Stimulated activated CD4-positive, alpha-beta T cell treated with anti-CD3 and anti-CD28 coated beads, Interleukin-4, amount 100 ng/mL, for 24 hours (primary cell): ENCODE results near the gene MRTFA.
"Not testable (repeated sequence)": the region's sequence is repeated elsewhere in the genome, so short reads cannot be mapped to it uniquely, and the experiment has no call there.

Experiments
- DNase-seq: peaks from one replicate; pipeline ENCODE4 v3.0.0-alpha.2; 2020

Gene MRTFA

DNA sequence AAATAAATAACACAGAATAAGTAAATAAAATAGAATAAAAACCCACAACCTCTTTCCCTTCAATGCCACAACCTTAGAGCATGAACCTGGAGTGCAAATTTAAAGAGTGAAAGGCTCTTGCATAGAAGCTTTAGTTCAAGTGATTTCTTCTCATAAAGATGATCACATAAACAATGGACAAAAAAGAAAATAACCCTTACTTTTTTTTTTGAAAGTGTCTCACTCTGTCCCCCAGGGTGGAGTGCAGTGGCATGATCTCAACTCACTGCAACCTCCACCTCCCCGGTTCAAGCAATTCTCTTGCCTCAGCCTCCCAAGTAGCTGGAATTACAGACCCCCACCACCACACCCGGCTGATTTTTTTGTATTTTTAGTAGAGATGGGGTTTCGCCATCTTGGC, 10.7 kb downstream of the MRTFA start:
- DNase-seq: not testable (repeated sequence)

DNA sequence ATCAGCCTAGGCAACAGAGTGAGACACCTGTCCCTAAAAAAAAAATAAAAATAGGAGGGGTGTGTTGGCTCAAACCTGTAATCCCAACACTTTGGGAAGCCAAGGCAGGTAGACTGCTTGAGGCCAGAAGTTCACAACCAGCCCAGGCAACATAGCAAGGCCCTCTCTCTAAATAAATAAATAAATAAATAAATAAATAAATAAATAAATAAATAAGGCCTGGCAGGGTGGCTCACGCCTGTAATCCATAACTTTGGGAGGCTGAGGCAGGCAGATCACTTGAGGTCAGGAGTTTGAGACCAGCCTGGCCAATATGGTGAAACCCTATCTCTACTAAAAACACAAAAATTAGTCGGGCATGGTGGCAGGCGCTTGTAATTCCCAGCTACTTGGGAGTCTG, 11.2 kb downstream of the MRTFA start:
- DNase-seq: not testable (repeated sequence)

DNA sequence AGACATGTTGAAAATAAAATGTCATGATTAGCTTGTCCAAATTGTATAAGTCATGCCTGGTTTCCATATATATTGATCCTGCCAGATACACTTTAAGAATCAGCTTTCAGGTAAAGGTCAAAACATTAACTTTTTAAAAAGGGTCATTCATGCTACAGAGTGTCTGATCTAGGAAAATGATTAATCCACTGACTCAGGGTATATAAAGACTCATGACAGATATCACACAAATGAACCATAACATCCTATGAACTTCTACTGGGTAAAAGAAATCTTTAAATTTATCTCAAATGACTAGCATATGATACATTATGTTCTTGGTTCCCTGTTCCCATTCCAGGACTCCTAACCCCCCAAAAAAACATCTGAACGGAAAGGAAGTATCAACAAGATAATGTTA, 11.7 kb downstream of the MRTFA start:
- DNase-seq: no peak

DNA sequence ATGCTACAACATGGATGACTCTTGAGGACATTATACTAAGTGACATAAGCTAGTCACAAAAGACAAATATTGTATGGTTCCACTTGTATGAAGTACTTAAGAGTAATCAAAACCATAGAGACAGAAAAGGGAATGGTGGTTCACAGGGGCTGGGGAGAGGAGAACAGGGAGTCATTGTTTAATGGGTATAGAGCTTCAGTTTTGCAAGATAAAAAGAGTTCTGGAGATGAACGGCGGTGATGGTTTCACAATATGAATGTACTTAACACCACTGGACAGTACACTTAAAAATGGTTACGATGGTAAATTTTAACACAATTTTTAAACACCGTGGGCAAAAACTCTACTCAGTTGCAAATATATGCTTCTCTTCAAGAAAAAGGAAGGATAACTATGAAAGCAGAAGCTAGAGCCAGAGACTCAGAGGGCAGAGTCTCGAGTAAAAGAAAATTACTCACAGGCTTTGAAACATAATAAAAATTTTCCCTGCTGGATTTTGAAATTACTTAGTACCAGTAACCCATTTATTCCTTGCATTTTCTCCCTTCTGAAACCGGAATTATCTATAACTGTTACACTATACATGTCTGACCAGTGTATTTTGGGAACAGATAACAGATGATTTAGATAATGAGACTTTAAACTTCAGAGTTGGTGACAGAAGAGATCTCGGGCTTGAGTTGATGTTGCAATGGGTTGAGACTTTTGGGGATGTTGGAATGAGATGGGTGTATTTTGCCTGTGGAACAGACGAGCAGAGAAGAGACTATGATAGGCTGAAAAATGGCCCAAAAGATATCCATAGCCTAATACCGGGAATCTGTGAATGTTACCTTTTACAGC, 15.0 kb downstream of the MRTFA start:
- DNase-seq: no peak

DNA sequence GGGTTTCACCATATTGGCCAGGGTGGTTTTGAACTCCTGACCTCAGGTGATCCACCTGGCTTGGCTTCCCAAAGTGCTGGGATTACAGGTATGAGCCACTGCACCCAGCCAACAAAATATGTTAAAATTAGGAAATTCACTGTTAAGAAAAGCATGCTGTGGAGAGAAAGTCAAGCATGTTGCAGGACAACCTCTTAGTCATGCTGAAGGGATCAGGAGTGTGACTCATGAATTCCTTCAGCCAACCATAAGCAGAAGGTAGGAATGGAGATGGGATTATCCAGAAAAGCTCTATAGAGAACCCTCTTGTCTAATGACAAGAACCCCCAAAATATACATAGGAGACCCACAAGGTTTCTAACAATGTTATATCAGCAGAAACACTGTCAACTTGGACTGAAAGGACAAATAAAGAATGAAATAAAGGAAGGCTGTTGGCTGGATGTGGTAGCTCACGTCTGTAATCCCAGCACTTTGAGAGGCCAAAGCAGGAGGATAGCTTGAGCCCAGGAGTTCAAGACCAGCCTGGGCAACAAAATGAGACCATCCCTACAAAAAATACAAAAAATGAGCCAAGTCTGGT, 16.0 kb downstream of the MRTFA start:
- no peak for DNase-seq

DNA sequence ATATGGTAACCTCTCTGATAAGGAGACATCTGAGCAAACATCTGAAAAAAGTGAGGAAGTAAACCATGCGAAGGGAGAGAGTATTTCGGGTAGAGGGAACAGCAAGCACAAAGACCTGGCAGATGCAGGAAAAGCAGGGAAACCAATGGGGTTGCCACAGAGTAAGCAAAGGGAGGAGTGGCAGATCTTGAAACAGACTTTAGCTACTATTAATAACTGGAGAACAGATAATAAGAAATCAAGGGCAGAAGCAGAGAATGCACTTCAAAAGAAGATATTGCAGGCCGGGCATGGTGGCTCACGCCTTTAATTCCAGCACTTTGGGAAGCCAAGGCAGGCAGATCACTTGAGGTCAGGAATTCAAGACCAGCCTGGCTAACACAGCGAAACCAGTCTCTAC, 18.1 kb downstream of the MRTFA start:
- DNase-seq: no peak

DNA sequence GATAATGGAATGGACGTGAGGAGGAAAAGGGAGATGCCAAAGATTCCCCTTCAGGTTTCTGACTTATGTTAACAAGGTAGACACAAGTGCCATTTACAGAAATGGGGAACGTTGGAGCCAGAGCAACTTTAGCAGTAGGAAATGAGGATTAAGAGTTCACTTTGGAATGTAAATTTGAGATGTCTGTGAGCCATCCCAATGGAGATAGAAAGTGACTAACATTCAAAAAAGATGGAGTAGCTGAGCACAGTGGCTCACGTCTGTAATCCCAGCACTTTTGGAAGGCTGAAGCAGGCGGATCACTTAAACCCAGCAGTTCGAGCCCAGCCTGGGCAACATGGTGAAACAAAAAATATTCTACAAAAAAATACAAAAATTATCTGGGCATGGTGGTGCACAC, 19.9 kb downstream of the MRTFA start:
- no peak for DNase-seq

DNA sequence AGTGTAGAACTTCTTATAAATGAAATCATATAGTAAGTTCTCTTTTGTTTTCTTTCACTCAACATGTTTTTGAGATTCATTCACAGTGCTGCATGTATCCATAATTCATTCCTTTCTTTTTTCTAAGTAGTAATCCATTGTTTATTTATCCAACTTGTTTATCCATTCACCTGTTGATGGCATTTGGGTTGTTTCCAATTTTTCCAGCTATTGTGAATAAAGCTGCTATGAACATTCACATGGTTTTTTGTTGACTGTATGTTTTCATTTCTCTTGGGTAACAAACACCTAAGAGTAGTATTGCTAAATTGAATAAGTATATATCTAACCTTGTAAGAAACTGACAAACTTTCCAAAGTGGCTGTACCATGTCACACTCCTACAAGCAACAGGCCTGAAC, 23.5 kb downstream of the MRTFA start:
- DNase-seq: no peak

DNA sequence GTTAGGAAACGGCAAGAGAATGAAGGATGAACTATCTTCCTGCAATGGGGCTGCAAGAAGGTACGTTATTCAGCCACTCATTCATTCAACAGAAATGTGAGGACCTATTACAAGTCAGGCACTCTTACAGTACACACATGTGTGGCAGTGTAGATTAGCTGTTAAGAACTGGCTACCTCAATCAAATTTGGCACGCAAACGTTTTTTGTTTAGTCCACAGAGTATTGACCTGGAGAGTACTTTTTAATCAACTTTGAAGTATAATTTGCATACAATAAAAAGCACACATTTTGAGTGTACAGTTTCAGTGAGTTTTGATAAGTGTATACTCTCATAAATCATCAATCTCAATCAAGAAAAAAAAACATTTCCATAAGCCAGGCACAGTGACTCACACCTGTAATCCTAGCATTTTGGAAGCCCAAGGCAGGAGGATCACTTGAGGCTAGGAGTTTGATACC, 24.2 kb downstream of the MRTFA start:
- DNase-seq: no peak

DNA sequence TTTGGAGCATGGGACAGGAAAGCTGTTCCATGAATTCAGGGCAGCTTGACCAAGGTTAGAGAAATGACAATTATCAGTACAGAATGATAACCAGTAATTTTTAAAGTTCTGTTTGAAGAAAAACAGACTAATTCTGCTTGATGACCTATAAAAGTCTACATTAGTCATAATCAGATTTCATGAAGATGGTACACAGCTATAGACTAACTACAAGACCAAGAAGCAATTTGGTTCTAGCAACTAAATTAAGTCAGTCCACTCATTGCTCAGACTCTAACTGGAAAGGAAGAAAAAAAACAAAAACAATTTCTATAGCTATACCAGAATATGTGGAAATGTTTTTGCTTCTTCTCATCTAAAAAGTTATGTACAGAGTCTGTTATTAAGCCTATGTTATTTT, 24.9 kb downstream of the MRTFA start:
- DNase-seq: no peak

DNA sequence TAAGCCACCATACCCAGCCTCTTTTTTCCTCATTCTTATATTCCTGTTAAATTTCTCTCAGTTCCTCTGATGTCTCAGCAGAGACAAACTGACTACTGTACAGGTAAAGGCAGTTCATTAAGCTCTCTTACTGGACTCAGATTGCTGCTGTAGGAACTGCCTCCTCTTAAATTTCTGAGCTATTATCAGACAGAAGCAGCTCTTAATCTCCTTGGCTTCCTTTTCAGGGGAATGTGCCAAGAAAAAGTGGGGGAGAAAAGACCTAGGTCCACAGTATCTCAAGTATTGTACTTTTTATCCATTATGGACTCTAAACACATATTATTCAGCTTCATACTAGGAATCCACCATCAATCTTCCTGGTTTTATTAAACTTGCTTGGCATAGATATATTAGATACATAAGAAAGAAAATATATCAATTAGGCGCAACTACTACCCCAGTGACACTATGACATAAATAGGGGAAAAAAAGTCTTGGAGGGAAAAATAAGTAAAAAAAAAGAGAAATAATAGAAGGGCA, 26.1 kb downstream of the MRTFA start:
- DNase-seq: no peak

DNA sequence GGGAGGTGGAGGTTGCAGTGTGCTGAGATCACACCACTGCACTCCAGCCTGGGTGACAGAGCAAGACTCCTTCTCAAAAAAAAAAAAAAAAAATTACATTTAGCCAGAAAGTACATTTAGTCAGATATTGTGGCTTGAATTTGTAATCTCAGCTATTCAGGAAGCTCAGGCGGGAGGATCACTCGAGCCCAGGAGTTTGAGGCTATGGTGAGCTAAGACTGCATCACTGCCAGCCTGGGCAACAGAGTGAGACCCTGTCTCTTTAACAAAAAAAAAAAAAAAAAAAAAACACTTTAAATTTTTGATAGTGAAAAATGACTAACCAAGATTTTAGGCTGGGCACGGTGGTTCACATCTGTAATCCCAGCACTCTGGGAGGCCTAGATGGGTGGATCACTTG, 27.3 kb downstream of the MRTFA start:
- DNase-seq: no peak

DNA sequence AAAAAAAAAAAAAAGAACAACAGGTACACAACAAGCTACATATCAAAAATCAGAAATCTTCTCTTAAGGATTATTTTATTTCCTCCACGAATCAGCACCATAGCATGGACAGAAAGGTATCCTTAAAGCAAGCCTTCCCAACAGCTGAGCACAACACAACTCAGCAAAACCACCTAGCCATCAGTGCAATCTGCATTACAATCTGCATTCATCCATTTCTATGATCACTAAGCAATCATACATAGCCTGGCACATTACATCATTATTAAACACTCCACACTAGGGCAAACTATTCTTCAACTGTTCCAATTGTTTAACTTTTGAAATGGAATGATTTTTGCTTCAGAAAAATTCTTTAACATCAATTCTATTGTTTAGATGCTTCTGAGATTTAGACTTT, 29.0 kb downstream of the MRTFA start:
- DNase-seq: no peak

DNA sequence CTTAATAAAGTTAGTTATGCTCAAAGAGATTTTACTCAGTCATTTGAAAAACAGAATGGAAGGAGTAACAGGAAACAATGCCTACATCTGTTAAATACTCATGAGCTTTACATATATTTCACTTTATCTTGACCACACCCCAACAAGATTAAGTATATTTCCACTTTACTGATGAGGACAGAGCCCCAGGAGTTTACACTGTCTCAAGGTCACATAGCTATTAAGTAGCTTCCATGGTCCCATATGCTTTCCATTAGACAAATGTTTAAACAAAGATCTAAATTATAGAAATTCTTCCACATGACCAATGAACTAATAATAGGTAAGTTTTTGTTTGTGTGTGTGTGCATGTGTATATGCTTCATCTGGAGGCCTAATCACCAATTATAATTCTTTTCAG, 30.2 kb downstream of the MRTFA start:
- no peak for DNase-seq

DNA sequence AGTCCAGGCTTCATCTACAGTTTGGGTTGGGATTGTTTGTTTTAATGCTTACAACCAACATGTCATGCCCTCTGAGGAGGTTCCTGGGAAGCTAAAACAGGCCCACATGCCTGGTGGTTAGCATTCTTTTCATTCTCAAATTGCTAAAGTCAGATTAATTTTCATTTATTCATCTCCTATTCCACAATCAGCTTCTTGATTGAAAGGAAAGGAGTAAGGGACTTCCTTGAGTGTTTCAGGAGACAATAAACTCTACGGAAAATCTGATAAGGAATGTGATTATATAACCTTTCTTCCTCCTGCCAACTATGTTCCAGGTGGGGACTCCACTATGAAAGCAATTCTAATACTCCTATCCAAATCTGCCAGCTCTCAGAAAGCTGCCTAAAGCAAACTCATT, 30.8 kb downstream of the MRTFA start:
- no peak for DNase-seq

DNA sequence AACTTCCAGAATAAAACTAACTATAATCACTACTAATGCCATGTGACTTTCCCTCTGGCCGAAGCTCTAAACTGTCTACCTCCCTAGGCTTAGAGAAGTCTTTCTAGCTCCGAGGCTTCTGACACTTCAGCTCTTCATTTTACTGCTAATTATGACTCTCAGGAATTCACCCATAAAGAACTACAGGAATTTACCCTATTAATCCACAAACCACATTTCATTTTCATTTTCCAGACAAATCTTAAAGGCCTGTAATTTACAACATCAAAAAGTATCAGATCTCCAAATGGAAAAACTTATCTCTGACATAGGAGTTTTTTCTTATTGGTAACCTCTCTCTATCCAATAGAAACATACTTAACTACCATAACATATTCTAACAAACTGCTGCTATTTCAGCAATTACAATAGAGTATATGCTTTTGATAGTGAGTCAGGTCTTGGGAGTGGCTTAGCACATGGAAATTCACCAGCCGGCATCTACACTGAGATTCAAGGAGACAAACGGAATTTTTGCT, 33.4 kb downstream of the MRTFA start:
- DNase-seq: no peak

DNA sequence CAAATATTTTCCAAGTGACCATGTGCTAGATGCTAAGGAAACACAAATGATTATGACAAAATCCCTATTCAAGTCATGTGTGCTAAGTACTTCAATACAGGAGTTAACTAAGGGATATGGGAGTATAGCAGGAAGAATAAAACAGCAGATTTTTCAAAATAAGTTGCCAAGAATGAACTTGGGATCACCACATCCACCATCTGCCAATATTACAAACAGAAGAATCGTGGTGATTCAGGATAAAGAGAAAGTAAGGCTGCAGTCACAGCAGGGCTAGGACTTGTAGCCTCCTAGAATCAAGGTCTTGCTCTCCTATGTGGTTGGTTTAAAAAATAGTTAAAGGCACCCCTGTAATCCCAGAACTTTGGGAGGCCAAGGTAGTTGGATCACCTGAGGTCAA, 34.3 kb downstream of the MRTFA start:
- no peak for DNase-seq

DNA sequence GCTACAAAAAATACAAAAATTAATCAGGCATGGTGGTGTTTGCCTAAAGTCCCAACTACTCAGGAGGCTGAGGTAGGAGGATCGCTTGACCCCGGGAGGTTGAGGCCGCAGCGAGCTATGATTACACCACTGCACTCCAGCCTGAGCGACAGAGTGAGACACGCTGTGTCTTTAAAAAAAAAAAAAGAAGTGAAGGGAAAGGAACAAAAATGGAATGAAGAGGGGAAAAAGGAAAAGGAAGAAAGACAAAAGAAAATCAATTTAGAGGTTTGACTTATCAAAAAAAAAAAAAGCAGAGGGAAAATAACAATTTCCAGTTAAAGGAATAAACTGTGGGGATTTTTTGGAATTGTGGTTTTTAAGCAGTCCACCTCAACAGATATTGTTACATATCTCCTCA, 36.8 kb downstream of the MRTFA start:
- DNase-seq: no peak

DNA sequence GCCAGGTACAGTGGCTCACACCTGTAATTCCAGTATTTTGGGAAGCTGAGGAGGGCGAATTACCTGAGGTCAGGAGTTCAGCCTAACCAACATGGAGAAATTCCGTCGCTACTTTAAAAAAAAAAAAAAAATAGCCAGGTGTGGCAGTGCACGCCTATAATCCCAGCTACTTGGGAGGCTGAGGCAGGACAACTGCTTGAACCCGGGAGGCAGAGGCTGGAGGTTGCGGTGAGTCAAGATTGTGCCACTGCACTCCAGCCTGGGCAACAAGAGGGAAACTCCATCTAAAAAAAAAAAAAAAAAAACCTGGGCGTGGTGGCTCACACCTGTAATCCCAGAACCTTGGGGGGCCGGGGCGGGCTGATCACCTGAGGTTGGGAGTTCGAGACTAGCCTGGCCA, 37.8 kb downstream of the MRTFA start:
- DNase-seq: not testable (repeated sequence)

DNA sequence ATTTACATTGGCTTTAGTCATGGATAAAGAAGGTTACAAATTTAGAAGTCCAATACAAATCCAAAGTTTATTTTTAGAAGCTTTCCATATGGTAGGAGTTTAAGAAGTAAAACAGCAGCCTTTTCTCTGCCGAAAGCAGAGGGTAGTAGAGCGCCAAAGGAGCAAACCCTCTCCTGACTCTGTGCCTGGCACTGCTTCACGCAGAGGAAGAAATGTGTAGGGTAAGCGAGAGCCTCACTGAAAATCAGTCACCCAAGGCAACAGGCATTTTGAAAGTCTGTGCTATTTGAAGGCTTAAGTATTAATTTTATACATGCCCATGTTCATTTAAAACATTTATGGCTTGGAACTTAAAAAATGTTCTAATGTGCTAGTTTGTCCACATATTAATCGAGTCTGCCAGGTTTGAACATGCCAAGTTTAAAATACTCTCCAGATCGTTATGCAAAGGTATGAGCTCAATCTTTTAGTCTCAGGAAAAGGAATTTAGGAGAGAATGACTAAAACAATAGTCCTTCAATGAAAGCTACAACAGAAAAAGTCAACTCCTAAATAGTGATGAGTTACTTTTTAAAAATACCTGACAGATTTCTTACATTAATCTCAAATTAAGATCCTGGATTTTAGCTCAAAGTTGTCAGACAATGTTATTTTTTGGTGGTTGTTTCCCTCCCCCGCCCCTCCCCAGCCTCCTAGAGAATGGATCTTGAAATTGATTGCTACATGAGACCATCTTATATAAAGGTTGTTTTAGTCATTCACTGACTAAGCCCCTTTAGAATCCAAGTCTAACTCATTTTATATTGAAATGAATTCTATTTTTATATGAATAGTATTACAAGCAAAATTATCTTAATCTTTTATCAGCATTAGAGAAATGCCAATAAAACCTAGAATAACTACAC, 38.7 kb downstream of the MRTFA start:
- no peak for DNase-seq

DNA sequence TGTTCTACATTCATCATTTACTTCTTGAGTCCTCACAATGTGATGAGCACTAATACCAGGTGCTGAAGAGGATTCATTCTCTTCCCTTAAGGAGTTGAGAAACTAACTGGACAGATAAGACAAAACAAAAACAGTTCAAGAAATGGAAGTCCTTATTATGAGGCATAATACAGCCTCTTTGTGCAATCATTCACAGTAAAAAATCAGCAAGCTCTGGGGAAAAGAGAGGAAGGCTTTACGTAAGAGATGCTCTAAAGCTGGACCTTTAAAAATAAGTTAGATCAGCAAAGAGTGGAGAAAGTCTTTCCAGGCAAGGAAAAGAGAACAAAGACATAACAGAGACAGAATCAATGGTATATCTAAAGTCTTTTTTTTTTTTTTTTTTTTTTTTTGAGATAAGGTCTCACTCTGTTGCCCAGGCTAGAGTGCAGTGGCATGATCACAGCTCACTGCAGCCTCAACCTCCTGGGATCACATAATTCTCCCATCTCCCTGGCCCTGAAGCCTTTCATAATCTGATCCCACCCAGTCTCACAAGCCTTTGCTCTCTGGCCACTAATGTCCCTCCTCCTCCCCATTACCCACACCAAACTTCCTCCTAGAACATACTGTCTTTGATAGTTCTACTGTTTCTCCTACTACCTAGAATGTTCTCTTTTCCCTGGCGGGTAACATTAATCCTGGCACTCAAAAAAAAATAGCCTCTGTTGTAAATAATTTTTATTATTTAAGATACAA, 40.9 kb downstream of the MRTFA start:
- DNase-seq: no peak

DNA sequence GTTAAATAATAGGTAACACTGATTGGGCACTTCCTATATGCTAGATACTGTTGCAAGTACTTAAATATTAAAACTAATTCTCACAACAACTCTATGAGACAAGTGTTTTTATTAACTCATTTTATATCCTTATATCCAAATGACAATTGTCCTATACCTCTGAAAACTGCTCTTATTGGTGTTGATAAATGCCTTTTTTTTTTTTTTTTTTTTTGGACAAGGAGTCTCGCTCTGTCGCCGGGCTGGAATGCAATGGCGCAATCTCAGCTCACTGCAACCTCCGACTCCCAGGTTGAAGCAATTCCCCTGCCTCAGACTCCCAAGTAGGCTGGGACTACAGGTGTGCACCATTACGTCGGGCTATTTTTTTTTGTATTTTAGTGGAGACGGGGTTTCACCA, 41.6 kb downstream of the MRTFA start:
- DNase-seq: no peak

DNA sequence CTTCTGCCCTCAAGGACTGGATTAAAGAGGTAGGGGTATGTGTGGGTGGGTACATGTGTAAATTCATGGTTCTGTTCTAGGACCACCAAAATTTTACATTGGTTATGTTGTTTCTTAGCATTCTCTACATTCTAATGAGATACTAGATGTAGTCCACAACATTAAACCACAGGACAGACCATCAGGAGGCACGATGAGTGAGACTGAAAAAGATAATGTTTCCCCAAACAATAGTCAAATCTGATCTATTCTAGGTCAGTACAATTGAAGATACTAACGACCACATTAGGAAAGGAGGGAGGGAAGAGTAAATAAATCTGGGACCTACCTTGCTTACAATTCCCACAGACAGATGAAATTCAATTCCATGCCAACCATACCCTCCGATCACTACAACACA, 42.2 kb downstream of the MRTFA start:
- DNase-seq: no peak
